K562 (cell line): ENCODE measurements around the gene SLCO3A1. TPM values are rescaled to one million over a fixed set of nuclear protein-coding genes. Genes with fewer than 3 reads are reported as not detected.

Source experiments
- ATAC-seq: fragments of 200-7000 bp; cut with Tn5 transposase; 3 replicates; pipeline ENCODE4 v1.9.1; 2020; ENCODE audit warnings: moderate library complexity
- BruUV-seq: library from RNA; stranded (reverse); fragments of 400-500 nt; replicated peaks from 2 replicates; lab custom pipeline; 2021; lab: Mats Ljungman, UMichigan
- CTCF ChIA-PET: fragments of 300-600 bp; formaldehyde crosslinking; extraction: SDS; loops from one replicate; lab custom pipeline; 2021; ENCODE audit warnings: low intra/inter-chr PET ratio; lab: Yijun Ruan, JAX
- POLR2A ChIA-PET: fragments of 300-600, 350-650 bp; sonication (Branson Sonifier 250); formaldehyde crosslinking; extraction: SDS; loops from one replicate; lab custom pipeline; 2021; ENCODE audit warnings: antibody characterized with exemption, inconsistent platforms; lab: Yijun Ruan, JAX
- DNase-seq, 4 experiments: peaks; one replicate each; pipeline versions ENCODE4 v3.0.0 to v3.0.0-alpha.2; 2011 to 2018; ENCODE audit warnings: low spot score in 3 of 4, mixed read lengths in 3 of 4; ENCODE audit errors: extremely low read depth in 1 of 4
- FAIRE-seq: peaks from 2 replicates; lab custom pipeline; 2011; peaks lifted over from hg19 to GRCh38; lab: Jason Lieb, UNC
- H2AFZ ChIP-seq: 2 replicates; pipeline ENCODE4 v1.6.0; 2011; ENCODE audit warnings: low read depth, low read length, control low read depth, inconsistent platforms
- H3K27ac ChIP-seq: fragments of 200-600 bp; 3 replicates; pipeline ENCODE4 v1.8.0; 2011; ENCODE audit warnings: low read depth, mild to moderate bottlenecking, control low read depth, inconsistent platforms, low read length, moderate library complexity, mixed read lengths; ENCODE audit errors: extremely low read depth
- H3K27me3 ChIP-seq, 2 experiments: fragments of 300-600 bp in 1 of 2; 2 replicates in 1 of 2; 3 replicates in 1 of 2; pipeline versions ENCODE4 v1.6.0 to v1.8.0; 2011; ENCODE audit warnings: inconsistent platforms in 2 of 2, low read length in 2 of 2, mild to moderate bottlenecking in 1 of 2, mixed read lengths in 1 of 2, moderate library complexity in 1 of 2; ENCODE audit not compliant: control insufficient read depth in 2 of 2, insufficient read depth in 2 of 2
- H3K36me3 ChIP-seq: fragments of 300-600 bp; 3 replicates; pipeline ENCODE4 v1.8.0; 2011; ENCODE audit warnings: mild to moderate bottlenecking, low read length, inconsistent platforms; ENCODE audit not compliant: control insufficient read depth, insufficient read depth
- H3K4me1 ChIP-seq, 2 experiments: fragments of 200-600 bp in 1 of 2; replicated peaks in 1 of 2; 2 replicates in 1 of 2; 3 replicates in 1 of 2; pipeline versions ENCODE4 v1.5.1 to v1.8.0; 2011; ENCODE audit warnings: inconsistent platforms in 2 of 2, low read length in 2 of 2, mild to moderate bottlenecking in 1 of 2, mixed read lengths in 1 of 2, moderate library complexity in 1 of 2; ENCODE audit not compliant: control insufficient read depth in 2 of 2, insufficient read depth in 2 of 2
- H3K4me2 ChIP-seq: 2 replicates; pipeline ENCODE4 v1.6.1; 2011; ENCODE audit warnings: low read length, control low read depth, inconsistent platforms, mixed read lengths; ENCODE audit not compliant: insufficient read depth
- H3K4me3 ChIP-seq: fragments of 200-600 bp; sonication (generic), shearing (Covaris generic); 2 replicates; pipeline ENCODE4 v1.5.1; 2016; ENCODE audit warnings: control low read depth, inconsistent platforms
- H3K79me2 ChIP-seq: fragments of 200-600 bp; 3 replicates; pipeline ENCODE4 v1.8.0; 2011; ENCODE audit warnings: low read length, inconsistent platforms; ENCODE audit not compliant: control insufficient read depth, insufficient read depth
- H3K9ac ChIP-seq, 2 experiments: 2 replicates each; pipeline versions ENCODE4 v1.6.0 to v1.6.1; 2011; ENCODE audit warnings: low read depth in 2 of 2, low read length in 2 of 2, control low read depth in 1 of 2, inconsistent platforms in 1 of 2, mild to moderate bottlenecking in 1 of 2, mixed read lengths in 1 of 2; ENCODE audit not compliant: insufficient read depth in 1 of 2
- H3K9me1 ChIP-seq: one replicate; pipeline ENCODE4 v1.6.0; 2011; ENCODE audit warnings: inconsistent platforms, mild to moderate bottlenecking, low read length, moderate library complexity; ENCODE audit not compliant: control insufficient read depth, insufficient read depth
- H3K9me3 ChIP-seq: replicated peaks from 2 replicates; pipeline ENCODE4 v1.5.1; 2011; ENCODE audit warnings: low read depth, low read length, inconsistent platforms; ENCODE audit not compliant: control insufficient read depth, insufficient read depth
- H4K20me1 ChIP-seq: replicated peaks from 2 replicates; pipeline ENCODE4 v1.6.1; 2011; ENCODE audit warnings: low read length, inconsistent platforms, mixed read lengths; ENCODE audit not compliant: control insufficient read depth, insufficient read depth
- ETV6 ChIP-seq, 3 experiments: fragments of 150-350 bp in 1 of 3; sonication (generic) in 1 of 3; formaldehyde crosslinking in 1 of 3; IDR thresholded peaks; 2 replicates each; pipeline versions ENCODE4 v1.6.1 to v1.8.0; 2014 to 2022; ENCODE audit warnings: borderline replicate concordance in 2 of 3, low read depth in 2 of 3, antibody characterized with exemption in 1 of 3, low read length in 1 of 3, mild to moderate bottlenecking in 1 of 3, missing genetic modification reagents in 1 of 3
- FOSL1 ChIP-seq: fragments of 200-800 bp; sonication (Bioruptor generic); conservative IDR thresholded peaks from 2 replicates; pipeline ENCODE4 v1.6.1; 2016; ENCODE audit warnings: missing genetic modification characterization, missing compliant biosample characterization
- HEY1 ChIP-seq: fragments of 250-450 bp; sonication (Bioruptor Pico); IDR thresholded peaks from 2 replicates; pipeline ENCODE4 v1.5.0; 2020; ENCODE audit warnings: mild to moderate bottlenecking, moderate library complexity, borderline replicate concordance
- PCBP1 ChIP-seq: fragments of 200-400 bp; formaldehyde crosslinking; IDR thresholded peaks from 2 replicates; pipeline ENCODE4 v1.6.1; 2018; ENCODE audit warnings: mild to moderate bottlenecking, low read depth, low read length; ENCODE audit not compliant: poor library complexity, severe bottlenecking
- SMAD3 ChIP-seq: fragments of 450-650 bp; formaldehyde crosslinking; conservative IDR thresholded peaks from 2 replicates; pipeline ENCODE4 v1.4.0; 2020; ENCODE audit warnings: mild to moderate bottlenecking
- SMAD4 ChIP-seq: fragments of 250-450 bp; sonication (Bioruptor Pico); conservative IDR thresholded peaks from 2 replicates; pipeline ENCODE4 v1.8.0; 2021; ENCODE audit warnings: inconsistent platforms, mild to moderate bottlenecking, moderate library complexity
- TEAD1 ChIP-seq, 2 experiments: fragments of 450-650 bp in 1 of 2; sonication (generic) in 1 of 2; formaldehyde crosslinking; IDR thresholded peaks; 2 replicates each; pipeline versions ENCODE4 v1.4.0 to v1.8.0; 2020 to 2022; ENCODE audit warnings: mild to moderate bottlenecking in 2 of 2, missing genetic modification reagents in 1 of 2
- TEAD2 ChIP-seq: fragments of 450-650 bp; IDR thresholded peaks from 2 replicates; pipeline ENCODE4 v1.6.1; 2016; ENCODE audit warnings: missing genetic modification characterization, control low read depth, missing compliant biosample characterization
- ZKSCAN8 ChIP-seq: fragments of 200-800 bp; sonication (Bioruptor generic); IDR thresholded peaks from 2 replicates; pipeline ENCODE4 v1.6.1; 2016; ENCODE audit warnings: missing genetic modification characterization, missing compliant biosample characterization
- ZNF197 ChIP-seq: fragments of 200-800 bp; sonication (Bioruptor generic); IDR thresholded peaks from 2 replicates; pipeline ENCODE4 v1.6.1; 2016; ENCODE audit warnings: low read depth, missing genetic modification characterization, missing compliant biosample characterization
- ZNF408 ChIP-seq: fragments of 250-450 bp; sonication (Bioruptor Pico); IDR thresholded peaks from 2 replicates; pipeline ENCODE4 v1.4.0; 2020; ENCODE audit warnings: low read depth, mild to moderate bottlenecking, moderate library complexity
- ZNF551 ChIP-seq: fragments of 250-450 bp; sonication (Bioruptor Pico); IDR thresholded peaks from 2 replicates; pipeline ENCODE4 v1.5.0; 2021; ENCODE audit warnings: mild to moderate bottlenecking, moderate library complexity
- WGBS: fragments of 100-300 bp; shearing (Covaris generic); methylation state at CpG from one replicate; pipeline ENCODE4 v1.1.6; 2016; ENCODE audit warnings: low coverage, mixed read lengths; ENCODE audit not compliant: insufficient coverage; ENCODE audit errors: missing lambda C conversion rate; 5-methylcytosine and 5-hydroxymethylcytosine counted together
- in situ Hi-C: fragments of 300-500 bp; cut with MboI; formaldehyde crosslinking; loops from 4 replicates; pipeline ENCODE4 v1.15.0; 2018; ENCODE audit warnings: inconsistent platforms, mixed read lengths
- intact Hi-C: fragments of 100-400 bp; cut with micrococcal nuclease; formaldehyde crosslinking; loops from 2 replicates; pipeline ENCODE4 v1.14.2; 2022
- polyA plus RNA-seq, 8 experiments: library from polyadenylated mRNA; depleted of rRNA in 4 of 8; stranded (reverse) in 5 of 8; unstranded in 3 of 8; fragments of >200 nt; fragmentation: Nextera tagmentation in 2 of 8; fragmentation: Illumina TruSeq in 1 of 8; extraction: Ambion mirVana in 2 of 8; extraction: Trizol in 1 of 8; gene quantifications; 2 replicates each; pipeline versions ENCODE4 v1.2.1 to v1.2.3, GENCODE V29; 2011 to 2014; ENCODE audit warnings: inconsistent platforms in 1 of 8, missing spikeins in 1 of 8
- total RNA-seq, 7 experiments: library from RNA; depleted of rRNA in 6 of 7; stranded (reverse); fragments of >200 nt in 6 of 7; fragmentation: Illumina TruSeq in 2 of 7; extraction: Trizol in 2 of 7; gene quantifications; 2 replicates each; pipeline versions ENCODE4 v1.2.1 to v1.2.3, GENCODE V29; 2011 to 2021; ENCODE audit warnings: low replicate concordance in 1 of 7
- TF ChIP-seq, protein P1 (sequence below): fragments of 450-650 bp; IDR thresholded peaks from 2 replicates; pipeline ENCODE4 v1.6.1; 2016; ENCODE audit warnings: mild to moderate bottlenecking

SLCO3A1 gene
- total and polyA plus RNA-seq, 9 of the 15 experiments (the other 6 are each of a cell fraction or from before 2014, with no cell fraction given) = 0.01 to 0.84 (median 0.06) TPM; not detected in 3

DNA sequence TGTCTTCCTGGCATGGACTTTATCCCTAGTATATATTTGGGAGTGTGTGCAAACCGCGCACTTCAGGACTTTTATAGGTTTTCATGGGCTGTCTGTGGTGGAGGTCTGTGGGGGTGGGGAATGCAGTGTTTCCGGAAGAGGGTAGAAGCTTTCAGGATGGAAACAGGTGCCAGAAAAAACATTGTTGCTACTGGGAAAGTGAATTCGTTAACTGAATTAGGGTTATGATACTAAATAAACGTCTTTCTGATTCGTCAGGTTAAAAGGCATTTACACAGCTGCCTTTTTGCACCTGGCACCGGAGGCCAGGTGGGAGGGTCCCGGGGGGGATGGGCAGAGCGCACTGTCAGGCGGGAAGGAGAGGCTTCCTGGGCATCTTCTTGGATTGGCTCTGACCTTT is 62.1 kb downstream of the SLCO3A1 start:
- no peak for TF ChIP-seq FOSL1 (tag)
- TF ChIP-seq ZKSCAN8 (CRISPR knock-in tag) = no peak
- TF ChIP-seq ETV6 (IDR thresholded peaks at IDR 0.05; ENCODE audit: borderline replicate concordance in 1 of 2, low read depth in 2 of 2, low read length in 1 of 2) = no peak
- no peak for TF ChIP-seq ETV6 (CRISPR knock-in tag; IDR thresholded peaks at IDR 0.05; ENCODE audit: borderline replicate concordance)
- TF ChIP-seq PCBP1 = no peak
- no peak for TF ChIP-seq ZNF551
- TF ChIP-seq HEY1 (CRISPR knock-in tag) = no peak
- TF ChIP-seq, protein P1, sequence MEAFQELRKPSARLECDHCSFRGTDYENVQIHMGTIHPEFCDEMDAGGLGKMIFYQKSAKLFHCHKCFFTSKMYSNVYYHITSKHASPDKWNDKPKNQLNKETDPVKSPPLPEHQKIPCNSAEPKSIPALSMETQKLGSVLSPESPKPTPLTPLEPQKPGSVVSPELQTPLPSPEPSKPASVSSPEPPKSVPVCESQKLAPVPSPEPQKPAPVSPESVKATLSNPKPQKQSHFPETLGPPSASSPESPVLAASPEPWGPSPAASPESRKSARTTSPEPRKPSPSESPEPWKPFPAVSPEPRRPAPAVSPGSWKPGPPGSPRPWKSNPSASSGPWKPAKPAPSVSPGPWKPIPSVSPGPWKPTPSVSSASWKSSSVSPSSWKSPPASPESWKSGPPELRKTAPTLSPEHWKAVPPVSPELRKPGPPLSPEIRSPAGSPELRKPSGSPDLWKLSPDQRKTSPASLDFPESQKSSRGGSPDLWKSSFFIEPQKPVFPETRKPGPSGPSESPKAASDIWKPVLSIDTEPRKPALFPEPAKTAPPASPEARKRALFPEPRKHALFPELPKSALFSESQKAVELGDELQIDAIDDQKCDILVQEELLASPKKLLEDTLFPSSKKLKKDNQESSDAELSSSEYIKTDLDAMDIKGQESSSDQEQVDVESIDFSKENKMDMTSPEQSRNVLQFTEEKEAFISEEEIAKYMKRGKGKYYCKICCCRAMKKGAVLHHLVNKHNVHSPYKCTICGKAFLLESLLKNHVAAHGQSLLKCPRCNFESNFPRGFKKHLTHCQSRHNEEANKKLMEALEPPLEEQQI = no peak
- no peak for TF ChIP-seq TEAD2 (tag)
- no peak for TF ChIP-seq SMAD4 (CRISPR knock-in tag)
- TF ChIP-seq ZNF197 (CRISPR knock-in tag) = no peak
- TF ChIP-seq SMAD3 = no peak
- no peak for TF ChIP-seq ZNF408 (CRISPR knock-in tag)
- TF ChIP-seq TEAD1 (CRISPR knock-in tag; IDR thresholded peaks at IDR 0.05) = no peak
- in situ Hi-C loops = no loop called here
- peaks cover 0 to 4% of the 10 kb centered on the region in 2 experiments; a peak in 1 of 5 replicates for H3K4me1 ChIP-seq
- H3K36me3 ChIP-seq = no peaks in the 10 kb centered on the region
- no TSS peak for BruUV-seq
- no peak overlapping the region for H2AFZ ChIP-seq
- no peak for DNase-seq
- H3K79me2 ChIP-seq = no peaks in the 10 kb centered on the region
- no peaks in the 10 kb centered on the region for H3K9me3 ChIP-seq
- no peak overlapping the region for H3K27ac ChIP-seq
- H3K9ac ChIP-seq = no peak overlapping the region
- ChIA-PET CTCF (no interaction called here), POLR2A (no interaction called here)
- peaks cover 14 to 52% of the 10 kb centered on the region in 2 experiments for H3K27me3 ChIP-seq
- intact Hi-C loops = no loop called here
- FAIRE-seq = no peak
- no peaks in the 10 kb centered on the region for H3K9me1 ChIP-seq
- ATAC-seq = no peak
- H4K20me1 ChIP-seq = no peaks in the 10 kb centered on the region
- no peak overlapping the region for H3K4me3 ChIP-seq
- H3K4me2 ChIP-seq = no peak overlapping the region
- WGBS = 3% methylated on average over 7 of the region's 10 CpGs
